HepG2 (cell line): ENCODE data around the gene ARHGAP22. TPM values are rescaled to one million over a fixed set of nuclear protein-coding genes. Genes with fewer than 3 reads are reported as not detected.

Experiments
- ATAC-seq: fragments of 200-7000 bp; cut with Tn5 transposase; 3 replicates; pipeline ENCODE4 v1.9.1; 2020; ENCODE audit warnings: mild to moderate bottlenecking, moderate library complexity
- BruUV-seq: library from RNA; stranded (reverse); fragments of 400-500 nt; replicated peaks from 2 replicates; lab custom pipeline; 2021; lab: Mats Ljungman, UMichigan
- CTCF ChIA-PET: fragments of 300-600 bp; formaldehyde crosslinking; extraction: SDS; loops from one replicate; lab custom pipeline; 2021; ENCODE audit warnings: low total read pairs, inconsistent platforms, low intra/inter-chr PET ratio; lab: Yijun Ruan, JAX
- POLR2A ChIA-PET: fragments of 350-600 bp; sonication (Branson Sonifier 250); formaldehyde crosslinking; loops from one replicate; lab custom pipeline; 2020; ENCODE audit warnings: antibody characterized with exemption, inconsistent platforms; lab: Yijun Ruan, JAX
- DNase-seq: peaks from one replicate; pipeline ENCODE4 v3.0.0-alpha.2; 2015; ENCODE audit warnings: low spot score
- FAIRE-seq: peaks from 3 replicates; lab custom pipeline; 2011; peaks lifted over from hg19 to GRCh38; lab: Jason Lieb, UNC
- H2AFZ ChIP-seq: one replicate; pipeline ENCODE4 v1.6.1; 2011; ENCODE audit warnings: low read length, inconsistent platforms
- H3K27ac ChIP-seq: fragments of 300-600 bp; 3 replicates; pipeline ENCODE4 v1.8.0; 2011; ENCODE audit warnings: mixed run types, mild to moderate bottlenecking, mixed read lengths, low read length, inconsistent platforms; ENCODE audit not compliant: insufficient read depth; ENCODE audit errors: extremely low read length
- H3K27me3 ChIP-seq, 2 experiments: fragments of 200-600 bp in 1 of 2; 2 replicates in 1 of 2; 3 replicates in 1 of 2; pipeline versions ENCODE4 v1.6.0 to v1.8.0; 2011; ENCODE audit warnings: low read length in 2 of 2, mild to moderate bottlenecking in 2 of 2, moderate library complexity in 2 of 2, inconsistent platforms in 1 of 2; ENCODE audit not compliant: insufficient read depth in 2 of 2, control insufficient read depth in 1 of 2
- H3K36me3 ChIP-seq, 2 experiments: fragments of 200-600 bp in 1 of 2; replicated peaks in 1 of 2; 2 replicates in 1 of 2; 3 replicates in 1 of 2; pipeline versions ENCODE4 v1.5.1 to v1.8.0; 2011; ENCODE audit warnings: low read length in 2 of 2, inconsistent platforms in 1 of 2; ENCODE audit not compliant: insufficient read depth in 2 of 2, control insufficient read depth in 1 of 2
- H3K4me1 ChIP-seq: 2 replicates; pipeline ENCODE4 v1.5.1; 2012; ENCODE audit warnings: low read length, inconsistent platforms; ENCODE audit not compliant: insufficient read depth
- H3K4me2 ChIP-seq: 2 replicates; pipeline ENCODE4 v1.6.0; 2011; ENCODE audit warnings: low read depth, low read length, inconsistent platforms
- H3K4me3 ChIP-seq, 3 experiments: fragments of 200-600 bp in 1 of 3; sonication (generic), shearing (Covaris generic) in 1 of 3; replicated peaks in 1 of 3; 2 replicates each; pipeline ENCODE4 v1.5.1; 2011 to 2016; ENCODE audit warnings: low read length in 3 of 3, inconsistent platforms in 2 of 3, low read depth in 2 of 3, mild to moderate bottlenecking in 2 of 3, control low read depth in 1 of 3, mixed read lengths in 1 of 3; ENCODE audit not compliant: insufficient read depth in 1 of 3
- H3K79me2 ChIP-seq: one replicate; pipeline ENCODE4 v1.6.1; 2011; ENCODE audit warnings: low read length, inconsistent platforms; ENCODE audit not compliant: insufficient read depth
- H3K9ac ChIP-seq: 2 replicates; pipeline ENCODE4 v1.6.0; 2011; ENCODE audit warnings: mild to moderate bottlenecking, low read depth, low read length, inconsistent platforms; ENCODE audit not compliant: insufficient read depth
- H3K9me3 ChIP-seq: 2 replicates; pipeline ENCODE4 v1.5.1; 2012; ENCODE audit warnings: mild to moderate bottlenecking, low read length
- H4K20me1 ChIP-seq: 2 replicates; pipeline ENCODE4 v1.6.0; 2011; ENCODE audit warnings: inconsistent platforms, mild to moderate bottlenecking, low read length, moderate library complexity; ENCODE audit not compliant: insufficient read depth
- GABPB1 ChIP-seq: IDR thresholded peaks from 2 replicates; pipeline ENCODE4 v1.6.1; 2016; ENCODE audit warnings: mild to moderate bottlenecking, missing genetic modification reagents, moderate library complexity, missing compliant biosample characterization
- IRX3 ChIP-seq: sonication (generic); formaldehyde crosslinking; IDR thresholded peaks from 2 replicates; pipeline ENCODE4 v1.8.1; 2023; ENCODE audit warnings: mild to moderate bottlenecking, low read depth, missing genetic modification reagents, borderline replicate concordance
- LRRFIP1 ChIP-seq: sonication (generic); formaldehyde crosslinking; conservative IDR thresholded peaks from 2 replicates; pipeline ENCODE4 v1.4.0; 2020; ENCODE audit warnings: missing genetic modification reagents
- NFKB2 ChIP-seq: sonication (generic); formaldehyde crosslinking; IDR thresholded peaks from 2 replicates; pipeline ENCODE4 v1.4.0; 2020; ENCODE audit warnings: missing genetic modification reagents, borderline replicate concordance
- POGZ ChIP-seq: sonication (generic); formaldehyde crosslinking; IDR thresholded peaks from 2 replicates; pipeline ENCODE4 v1.4.0; 2020; ENCODE audit warnings: mild to moderate bottlenecking, missing genetic modification reagents
- REST ChIP-seq, 2 experiments: IDR thresholded peaks; 2 replicates each; pipeline ENCODE4 v1.6.1; 2011 to 2012; ENCODE audit warnings: low read length in 2 of 2, borderline replicate concordance in 1 of 2, low read depth in 1 of 2, mild to moderate bottlenecking in 1 of 2, moderate library complexity in 1 of 2
- XRCC5 ChIP-seq: fragments of 200-400 bp; formaldehyde crosslinking; optimal IDR thresholded peaks from 2 replicates; pipeline ENCODE3; 2017; ENCODE audit warnings: mild to moderate bottlenecking, low read length
- ZBTB25 ChIP-seq: IDR thresholded peaks from 2 replicates; pipeline ENCODE4 v1.6.1; 2018; ENCODE audit warnings: missing genetic modification reagents
- ZNF431 ChIP-seq: sonication (generic); formaldehyde crosslinking; IDR thresholded peaks from 2 replicates; pipeline ENCODE4 v1.9.0; 2022; ENCODE audit warnings: missing genetic modification reagents, low read depth, mild to moderate bottlenecking, borderline replicate concordance
- ZNF496 ChIP-seq: sonication (generic); formaldehyde crosslinking; IDR thresholded peaks from 2 replicates; pipeline ENCODE4 v1.8.1; 2023; ENCODE audit warnings: mild to moderate bottlenecking, moderate library complexity, missing genetic modification reagents; ENCODE audit not compliant: insufficient replicate concordance
- ZNF570 ChIP-seq: sonication (generic); formaldehyde crosslinking; IDR thresholded peaks from 2 replicates; pipeline ENCODE4 v1.4.0; 2020; ENCODE audit warnings: mild to moderate bottlenecking, missing genetic modification reagents, borderline replicate concordance
- WGBS: methylation state at CpG from one replicate; pipeline ENCODE4 v1.1.6; 2017; ENCODE audit warnings: low lambda C conversion rate; 5-methylcytosine and 5-hydroxymethylcytosine counted together
- in situ Hi-C: cut with HindIII; loops from 2 replicates; pipeline ENCODE4 v1.10.0; 2017; ENCODE audit warnings: low pct_unique_long_range_greater_than_20kb; ENCODE audit not compliant: extremely low pct_ligation_motif_present
- intact Hi-C: fragments of 100-400 bp; cut with micrococcal nuclease; formaldehyde crosslinking; loops from one replicate; pipeline ENCODE4 v1.10.0; 2022; ENCODE audit not compliant: unreplicated experiment
- polyA plus RNA-seq, 8 experiments: library from polyadenylated mRNA; depleted of rRNA in 3 of 8; stranded (reverse) in 7 of 8; unstranded in 1 of 8; fragments of >200 nt; fragmentation: Illumina TruSeq in 4 of 8; extraction: Trizol in 4 of 8; gene quantifications; 2 replicates each; pipeline versions ENCODE4 v1.2.1 to v1.2.3, GENCODE V29; 2011 to 2016; ENCODE audit warnings: low read depth in 4 of 8, missing spikeins in 1 of 8, mixed read lengths in 1 of 8; ENCODE audit not compliant: insufficient read depth in 1 of 8
- total RNA-seq, 5 experiments: library from RNA; depleted of rRNA; stranded (reverse); fragments of >200 nt; fragmentation: Illumina TruSeq; extraction: Trizol; gene quantifications; 2 replicates each; pipeline ENCODE4 v1.2.3, GENCODE V29; 2016; ENCODE audit warnings: low read depth in 1 of 5

ARHGAP22 gene
- total and polyA plus RNA-seq, 2 of the 13 experiments (the other 11 are each of a cell fraction or from before 2014, with no cell fraction given), result 0.08 to 0.38 TPM

- FAIRE-seq, result no peak
Measured at GRCh38 chr10:48599830-48600134, 5.1 kb downstream of the ARHGAP22 start.

More at GRCh38 chr10:48599830-48600134, 5.1 kb downstream of the ARHGAP22 start:
- no peak for TF ChIP-seq LRRFIP1 (CRISPR knock-in tag)
- TF ChIP-seq POGZ, result no peak
- TF ChIP-seq GABPB1, result no peak
- TF ChIP-seq IRX3 (CRISPR knock-in tag), result no peak
- no peak for TF ChIP-seq REST (IDR thresholded peaks at IDR 0.05; ENCODE audit: borderline replicate concordance in 1 of 2, low read depth in 1 of 2, low read length in 2 of 2)
- TF ChIP-seq ZNF570 (CRISPR knock-in tag), result no peak
- TF ChIP-seq ZNF431, result no peak
- no peak for TF ChIP-seq XRCC5
- TF ChIP-seq ZNF496 (CRISPR knock-in tag), result no peak
- TF ChIP-seq ZBTB25 (CRISPR knock-in tag), result no peak
- no peak for TF ChIP-seq NFKB2 (CRISPR knock-in tag)
- Histone ChIP-seq H2AFZ (no peak overlapping the region), H4K20me1 (no peaks in the 10 kb centered on the region), H3K4me1 (no peaks in the 10 kb centered on the region), H3K79me2 (no peaks in the 10 kb centered on the region), H3K9ac (no peak overlapping the region), H3K36me3 (no peaks in the 10 kb centered on the region), H3K27me3 (peaks cover 0 to 6% of the 10 kb centered on the region in 2 experiments; a peak in 1 of 5 replicates), H3K4me3 (no peak overlapping the region), H3K4me2 (no peak overlapping the region), H3K9me3 (no peaks in the 10 kb centered on the region), H3K27ac (no peak overlapping the region)
- intact Hi-C loops, result no loop called here
- in situ Hi-C loops, result no loop called here
- ChIA-PET POLR2A (no interaction called here), CTCF (no interaction called here)
- BruUV-seq, result no TSS peak
- DNase-seq (no peak), ATAC-seq (no peak)
- 8% methylated on average over 2 of the region's 2 CpGs for WGBS
